Measurements from ENCODE around the gene MRPL52.
"Not testable (repeated sequence)": the region's sequence is repeated elsewhere in the genome, so short reads cannot be mapped to it uniquely, and the experiment has no call there.

Gene MRPL52

DNA sequence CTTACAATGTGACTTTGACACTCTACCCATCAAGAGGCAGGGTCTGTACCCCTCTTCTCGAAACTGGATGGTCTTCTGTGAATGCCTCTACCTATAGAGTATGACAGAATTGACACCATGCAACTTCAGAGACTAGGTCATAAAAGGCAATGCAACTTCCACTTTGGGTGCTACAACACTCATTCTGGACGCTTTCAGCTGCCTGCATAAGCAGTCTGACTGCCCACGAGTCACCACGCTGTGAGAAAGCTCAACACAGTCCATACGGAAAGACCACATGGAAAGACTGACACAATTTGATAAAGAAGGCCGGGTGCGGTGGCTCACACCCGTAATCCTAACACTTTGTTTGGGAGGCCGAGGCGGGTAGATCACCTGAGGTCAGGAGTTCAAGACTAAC, 29.3 kb upstream of the MRPL52 start:
- DNase-seq: no peak
- TF ChIP-seq POLR2A (IDR thresholded peaks at IDR 0.05; ENCODE audit: low read length) (no peak), GATA1 (IDR thresholded peaks at IDR 0.05; ENCODE audit: low read depth, low read length) (no peak)

DNA sequence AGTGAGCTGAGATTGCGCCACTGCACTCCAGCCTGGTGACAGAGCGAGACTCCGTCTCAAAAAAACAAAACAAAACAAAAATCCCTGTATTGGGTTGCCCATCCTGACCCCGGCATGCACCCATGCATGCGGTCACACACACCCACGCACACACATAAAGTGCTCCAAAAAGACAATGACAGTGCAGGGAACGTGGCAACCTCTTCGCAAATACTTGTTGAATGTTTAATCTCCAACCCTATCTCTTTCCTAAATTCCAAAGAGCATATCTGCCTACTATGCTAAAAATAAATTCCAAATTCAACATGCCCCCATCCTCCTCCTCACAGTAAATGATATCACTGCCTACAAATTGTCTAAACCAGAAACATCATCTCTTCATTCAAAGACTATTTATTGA, 28.0 kb upstream of the MRPL52 start:
- TF ChIP-seq POLR2A (IDR thresholded peaks at IDR 0.05; ENCODE audit: low read length) (no peak), GATA1 (IDR thresholded peaks at IDR 0.05; ENCODE audit: low read depth, low read length) (no peak)
- DNase-seq: no peak

DNA sequence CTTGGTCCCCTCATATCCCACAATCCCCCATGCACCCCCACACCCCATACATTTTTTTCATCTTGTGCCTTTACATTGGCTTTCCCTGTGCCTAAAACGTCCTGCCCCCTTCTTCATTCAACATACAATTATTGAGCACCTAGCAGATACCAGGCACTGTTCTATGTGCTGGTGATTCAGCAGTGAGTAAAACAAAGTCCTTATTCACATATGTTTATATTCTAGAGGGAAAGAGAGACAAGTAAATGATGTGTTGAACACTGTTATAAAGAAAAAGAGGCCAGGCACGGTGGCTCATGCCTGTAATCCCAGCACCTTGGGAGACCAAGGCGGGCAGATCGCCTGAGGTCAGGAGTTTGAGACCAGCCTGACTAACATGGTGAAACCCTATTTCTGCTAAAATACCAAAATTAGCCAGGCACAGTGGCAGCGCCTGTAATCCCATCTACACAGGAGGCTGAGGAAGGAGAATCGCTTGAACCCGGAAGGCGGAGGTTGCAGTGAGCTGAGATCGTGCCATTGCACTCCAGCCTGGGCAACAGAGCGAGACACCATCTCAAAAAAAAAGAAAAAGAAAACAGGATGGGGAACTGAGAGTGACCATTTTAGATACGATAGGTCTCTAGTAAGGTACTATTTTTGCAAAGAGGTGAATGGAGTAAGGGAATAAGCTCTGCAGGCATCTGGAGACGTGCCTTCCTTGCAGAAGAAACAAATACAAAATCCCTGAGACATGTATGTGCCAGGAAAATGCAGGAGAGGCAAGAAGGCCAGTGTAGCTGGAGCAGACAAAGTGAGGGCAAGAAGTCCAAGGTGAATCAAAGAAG, 26.6 kb upstream of the MRPL52 start:
- DNase-seq: no peak
- TF ChIP-seq GATA1 (IDR thresholded peaks at IDR 0.05; ENCODE audit: low read depth, low read length): no peak
- no peak for TF ChIP-seq POLR2A (IDR thresholded peaks at IDR 0.05; ENCODE audit: low read length)

- DNase-seq: no peak
- TF ChIP-seq POLR2A (IDR thresholded peaks at IDR 0.05; ENCODE audit: low read length): no peak
- no peak for TF ChIP-seq GATA1 (IDR thresholded peaks at IDR 0.05; ENCODE audit: low read depth, low read length)
Observed at GRCh38 chr14:22803687-22803974, 26.1 kb upstream of the MRPL52 start.

GRCh38 chr14:22805235-22805634, 24.5 kb upstream of the MRPL52 start:
- DNase-seq: not testable (repeated sequence)

- TF ChIP-seq GATA1 (IDR thresholded peaks at IDR 0.05; ENCODE audit: low read depth, low read length) (no peak), POLR2A (IDR thresholded peaks at IDR 0.05; ENCODE audit: low read length) (no peak)
- DNase-seq: no peak
Observed at GRCh38 chr14:22807432-22808087, 22.1 kb upstream of the MRPL52 start.

DNA sequence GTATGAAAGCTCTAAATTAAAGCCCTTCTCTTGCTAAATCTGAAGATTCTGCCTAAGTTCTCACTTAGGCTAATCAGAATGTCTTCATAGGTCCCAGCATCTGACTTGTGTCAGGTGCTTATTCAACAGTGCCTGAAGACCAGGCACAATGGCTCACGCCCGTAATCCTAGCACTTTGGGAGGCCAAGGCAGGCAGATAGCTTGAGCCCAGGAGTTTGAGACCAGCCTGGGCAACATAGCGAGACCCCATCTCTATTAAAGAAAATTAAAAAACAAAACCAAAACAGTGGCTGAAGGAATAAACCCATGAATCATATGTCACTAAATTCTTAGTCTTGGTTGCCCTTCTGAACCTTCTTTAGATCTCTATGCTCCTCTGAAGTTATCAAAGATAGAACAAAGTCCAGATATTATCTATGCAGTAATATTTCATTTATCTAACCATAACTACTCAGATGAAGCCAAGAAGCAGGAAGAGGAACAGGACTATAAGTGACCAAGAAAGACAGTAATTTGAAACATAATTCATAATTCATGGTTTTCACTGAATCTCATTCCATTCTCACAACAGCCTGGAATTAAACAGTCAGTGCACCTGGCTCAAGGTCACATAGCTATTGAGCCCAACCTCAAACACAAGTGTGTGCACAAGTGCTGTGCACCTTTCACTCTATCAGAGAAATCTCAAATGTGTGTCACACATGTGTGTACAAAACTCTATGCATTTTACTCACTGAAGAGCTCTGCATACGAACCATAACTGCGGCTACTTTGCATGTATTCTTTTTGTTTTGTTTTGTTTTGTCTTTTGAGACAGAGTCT, 21.1 kb upstream of the MRPL52 start:
- no peak for DNase-seq
- TF ChIP-seq GATA1 (IDR thresholded peaks at IDR 0.05; ENCODE audit: low read depth, low read length) (no peak), POLR2A (IDR thresholded peaks at IDR 0.05; ENCODE audit: low read length) (no peak)

- TF ChIP-seq GATA1 (IDR thresholded peaks at IDR 0.05; ENCODE audit: low read depth, low read length) (no peak), POLR2A (IDR thresholded peaks at IDR 0.05; ENCODE audit: low read length) (no peak)
- no peak for DNase-seq
Observed at GRCh38 chr14:22811722-22812121, 18.0 kb upstream of the MRPL52 start.

GRCh38 chr14:22812744-22813143, 16.9 kb upstream of the MRPL52 start:
- no peak for DNase-seq
- TF ChIP-seq POLR2A (IDR thresholded peaks at IDR 0.05; ENCODE audit: low read length): no peak
- no peak for TF ChIP-seq GATA1 (IDR thresholded peaks at IDR 0.05; ENCODE audit: low read depth, low read length)

- TF ChIP-seq POLR2A (IDR thresholded peaks at IDR 0.05; ENCODE audit: low read length) (no peak), GATA1 (IDR thresholded peaks at IDR 0.05; ENCODE audit: low read depth, low read length) (no peak)
- no peak for DNase-seq
Observed at GRCh38 chr14:22813145-22813544, 16.5 kb upstream of the MRPL52 start.

- no peak for TF ChIP-seq GATA1 (IDR thresholded peaks at IDR 0.05; ENCODE audit: low read depth, low read length)
- DNase-seq: no peak
Observed at GRCh38 chr14:22814373-22814772, 15.3 kb upstream of the MRPL52 start.

DNA sequence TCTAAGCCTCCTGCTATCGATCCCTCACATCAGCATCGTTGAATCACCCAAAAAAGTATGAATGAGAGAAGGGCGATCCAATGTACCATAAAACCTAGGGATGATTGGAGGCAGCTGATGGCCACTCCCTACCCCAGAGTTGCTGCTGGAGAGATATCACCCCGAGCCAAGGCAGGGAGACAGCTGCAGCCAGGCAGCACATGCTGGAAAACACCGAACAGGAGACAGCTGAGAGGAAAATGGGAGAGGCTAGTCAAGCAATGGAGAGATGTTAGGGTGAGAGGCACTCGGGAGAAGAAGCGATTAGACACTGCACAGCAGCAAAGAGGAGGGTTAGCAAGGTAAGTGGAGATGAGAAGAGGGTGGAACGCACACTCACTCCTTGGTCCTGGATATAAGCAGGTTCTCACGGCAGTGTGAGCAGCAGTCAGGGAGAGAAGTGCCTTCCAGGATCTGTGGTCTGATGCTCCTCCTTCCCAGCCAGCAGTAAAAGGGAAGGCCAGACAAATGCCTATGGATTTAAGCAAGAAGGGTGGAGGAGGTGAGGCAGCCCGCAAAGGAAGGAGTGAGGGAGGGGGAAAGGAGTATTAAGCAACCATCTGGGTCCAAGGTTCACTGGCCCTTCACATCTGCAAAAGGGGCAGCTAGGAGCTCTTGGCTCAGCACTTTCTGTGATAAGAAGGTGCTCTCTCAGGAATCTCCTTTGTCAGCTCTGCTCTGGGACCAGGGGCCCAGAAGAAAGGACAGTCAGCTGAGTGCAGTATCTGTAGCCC, 14.6 kb upstream of the MRPL52 start, which contains the start of gene SLC7A7:
TSS of gene SLC7A7 (minus strand) at position 495 of the 773 bp plus-strand sequence. CDS start 2,037 bp downstream, outside the sequence.
- no peak for DNase-seq

GRCh38 chr14:22819151-22819988, 10.3 kb upstream of the MRPL52 start:
- TF ChIP-seq POLR2A (IDR thresholded peaks at IDR 0.05; ENCODE audit: low read length): no peak
- no peak for TF ChIP-seq GATA1 (IDR thresholded peaks at IDR 0.05; ENCODE audit: low read depth, low read length)
- DNase-seq: no peak

More for the DNA sequence above, 14.6 kb upstream of the MRPL52 start, which contains the start of gene SLC7A7:
- TF ChIP-seq GATA1 (IDR thresholded peaks at IDR 0.05; ENCODE audit: low read depth, low read length) (no peak), POLR2A (IDR thresholded peaks at IDR 0.05; ENCODE audit: low read length) (no peak)
